AG09319 (cell line): ENCODE results near the gene MYOG.

Source experiments
- DNase-seq: peaks from one replicate; pipeline ENCODE4 v3.0.0-alpha.2; 2010; ENCODE audit warnings: low read depth; ENCODE audit errors: extremely low read depth
- TF ChIP-seq, protein P1 (sequence below): IDR thresholded peaks from 2 replicates; pipeline ENCODE4 v1.5.1; 2011; ENCODE audit warnings: low read depth, mild to moderate bottlenecking, inconsistent platforms, low read length, moderate library complexity

The MYOG gene

GRCh38 chr1:203080456-203080855 lies 5.4 kb downstream of the MYOG start:
- TF ChIP-seq, protein P1, sequence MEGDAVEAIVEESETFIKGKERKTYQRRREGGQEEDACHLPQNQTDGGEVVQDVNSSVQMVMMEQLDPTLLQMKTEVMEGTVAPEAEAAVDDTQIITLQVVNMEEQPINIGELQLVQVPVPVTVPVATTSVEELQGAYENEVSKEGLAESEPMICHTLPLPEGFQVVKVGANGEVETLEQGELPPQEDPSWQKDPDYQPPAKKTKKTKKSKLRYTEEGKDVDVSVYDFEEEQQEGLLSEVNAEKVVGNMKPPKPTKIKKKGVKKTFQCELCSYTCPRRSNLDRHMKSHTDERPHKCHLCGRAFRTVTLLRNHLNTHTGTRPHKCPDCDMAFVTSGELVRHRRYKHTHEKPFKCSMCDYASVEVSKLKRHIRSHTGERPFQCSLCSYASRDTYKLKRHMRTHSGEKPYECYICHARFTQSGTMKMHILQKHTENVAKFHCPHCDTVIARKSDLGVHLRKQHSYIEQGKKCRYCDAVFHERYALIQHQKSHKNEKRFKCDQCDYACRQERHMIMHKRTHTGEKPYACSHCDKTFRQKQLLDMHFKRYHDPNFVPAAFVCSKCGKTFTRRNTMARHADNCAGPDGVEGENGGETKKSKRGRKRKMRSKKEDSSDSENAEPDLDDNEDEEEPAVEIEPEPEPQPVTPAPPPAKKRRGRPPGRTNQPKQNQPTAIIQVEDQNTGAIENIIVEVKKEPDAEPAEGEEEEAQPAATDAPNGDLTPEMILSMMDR = no peak
- DNase-seq = no peak

GRCh38 chr1:203078478-203078877 lies 7.3 kb downstream of the MYOG start:
- TF ChIP-seq, protein P1 = no peak

GRCh38 chr1:203077956-203078355 lies 7.9 kb downstream of the MYOG start:
- TF ChIP-seq, protein P1 = no peak
- no peak for DNase-seq

More at GRCh38 chr1:203078478-203078877, 7.3 kb downstream of the MYOG start:
- DNase-seq = no peak

GRCh38 chr1:203077367-203077766 lies 8.4 kb downstream of the MYOG start:
- no peak for DNase-seq
- TF ChIP-seq, protein P1 = no peak

- DNase-seq = no peak
- TF ChIP-seq, protein P1 = no peak
These were observed 9.7 kb downstream of the MYOG start for GRCh38 chr1:203076031-203076511.

- TF ChIP-seq, protein P1 = no peak
- no peak for DNase-seq
These were observed 10.4 kb downstream of the MYOG start for GRCh38 chr1:203075236-203076030.

GRCh38 chr1:203074610-203075009 lies 11.2 kb downstream of the MYOG start:
- DNase-seq = no peak
- TF ChIP-seq, protein P1 = no peak
